HG02938 (cell line): ENCODE measurements around the gene GPR65.
"Not testable (repeated sequence)": the region's sequence is repeated elsewhere in the genome, so short reads cannot be mapped to it uniquely, and the experiment has no call there.

Experiments
- ATAC-seq: cut with Tn5 transposase; IDR thresholded peaks from one replicate; pipeline ENCODE4 v1.9.1; 2021; ENCODE audit warnings: mild to moderate bottlenecking, moderate library complexity; ENCODE audit not compliant: unreplicated experiment

Gene GPR65

GRCh38 chr14:88003425-88003824, 1.5 kb upstream of the GPR65 start:
- ATAC-seq: no peak

GRCh38 chr14:88004506-88005036, 364 bp upstream of the GPR65 start:
- ATAC-seq: no peak

GRCh38 chr14:88005978-88006851, 1.3 kb downstream of the GPR65 start:
- peak; percentile 85 for ATAC-seq

GRCh38 chr14:88007608-88008007, 2.7 kb downstream of the GPR65 start:
- ATAC-seq: no peak

- no peak for ATAC-seq
These were observed 3.3 kb downstream of the GPR65 start for GRCh38 chr14:88008039-88008742.

GRCh38 chr14:88009486-88009885, 4.6 kb downstream of the GPR65 start:
- no peak for ATAC-seq

GRCh38 chr14:88010331-88010730, 5.4 kb downstream of the GPR65 start:
- ATAC-seq: no peak

- ATAC-seq: no peak
These were observed 7.6 kb downstream of the GPR65 start for GRCh38 chr14:88012495-88012894.

GRCh38 chr14:88013750-88014349, 8.9 kb downstream of the GPR65 start:
- ATAC-seq: peak; percentile 93

- no peak for ATAC-seq
These were observed 11.8 kb downstream of the GPR65 start for GRCh38 chr14:88016768-88017167.

- no peak for ATAC-seq
These were observed 12.6 kb downstream of the GPR65 start for GRCh38 chr14:88017535-88017934.

- no peak for ATAC-seq
These were observed 18.8 kb downstream of the GPR65 start for GRCh38 chr14:88023658-88024187.

- not testable (repeated sequence) for ATAC-seq
These were observed 19.5 kb downstream of the GPR65 start for GRCh38 chr14:88024252-88025086.

- ATAC-seq: no peak
These were observed 20.4 kb downstream of the GPR65 start for GRCh38 chr14:88025313-88025712.

- ATAC-seq: no peak
These were observed 22.0 kb downstream of the GPR65 start for GRCh38 chr14:88026890-88027289.

GRCh38 chr14:88029500-88029899, 24.6 kb downstream of the GPR65 start:
- no peak for ATAC-seq

GRCh38 chr14:88030079-88030478, 25.1 kb downstream of the GPR65 start:
- ATAC-seq: no peak

GRCh38 chr14:88030892-88031291, 26.0 kb downstream of the GPR65 start:
- no peak for ATAC-seq

- ATAC-seq: no peak
These were observed 27.4 kb downstream of the GPR65 start for GRCh38 chr14:88032373-88032772.

GRCh38 chr14:88034076-88034475, 29.1 kb downstream of the GPR65 start:
- no peak for ATAC-seq
